Astrocyte (in vitro differentiated cells and primary cell): ENCODE measurements around the gene ZMPSTE24.

ENCODE experiments used
- EZH2 ChIP-seq: IDR thresholded peaks from 2 replicates; pipeline ENCODE4 v1.6.1; 2012; ENCODE audit warnings: mild to moderate bottlenecking, low read length, inconsistent platforms; ENCODE audit not compliant: insufficient read depth
- TF ChIP-seq, protein P1 (sequence below): IDR thresholded peaks from 2 replicates; pipeline ENCODE4 v1.5.1; 2011; ENCODE audit warnings: low read depth, mild to moderate bottlenecking, inconsistent platforms, low read length, moderate library complexity; ENCODE audit not compliant: insufficient read depth

DNA sequence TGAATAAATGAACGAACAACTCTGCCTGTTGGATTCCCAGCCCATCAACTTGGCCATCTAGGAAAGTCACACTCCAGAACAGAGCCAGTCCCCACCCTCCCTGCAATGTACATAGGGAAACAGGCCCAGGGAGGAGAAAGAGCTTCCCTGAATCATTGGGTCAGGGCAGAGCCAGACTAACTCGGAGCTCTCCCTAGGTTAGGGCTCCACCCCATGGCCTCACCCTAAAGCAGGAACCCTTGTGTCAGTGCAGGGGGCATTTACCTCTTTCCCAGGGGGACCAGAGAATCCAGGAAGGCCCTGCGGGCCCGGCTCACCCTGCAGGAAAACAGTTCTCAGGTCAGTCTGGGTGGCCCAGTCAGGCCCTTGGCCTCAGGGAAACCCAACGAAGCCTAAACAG is 47.4 kb downstream of the ZMPSTE24 start:
- TF ChIP-seq, protein P1, sequence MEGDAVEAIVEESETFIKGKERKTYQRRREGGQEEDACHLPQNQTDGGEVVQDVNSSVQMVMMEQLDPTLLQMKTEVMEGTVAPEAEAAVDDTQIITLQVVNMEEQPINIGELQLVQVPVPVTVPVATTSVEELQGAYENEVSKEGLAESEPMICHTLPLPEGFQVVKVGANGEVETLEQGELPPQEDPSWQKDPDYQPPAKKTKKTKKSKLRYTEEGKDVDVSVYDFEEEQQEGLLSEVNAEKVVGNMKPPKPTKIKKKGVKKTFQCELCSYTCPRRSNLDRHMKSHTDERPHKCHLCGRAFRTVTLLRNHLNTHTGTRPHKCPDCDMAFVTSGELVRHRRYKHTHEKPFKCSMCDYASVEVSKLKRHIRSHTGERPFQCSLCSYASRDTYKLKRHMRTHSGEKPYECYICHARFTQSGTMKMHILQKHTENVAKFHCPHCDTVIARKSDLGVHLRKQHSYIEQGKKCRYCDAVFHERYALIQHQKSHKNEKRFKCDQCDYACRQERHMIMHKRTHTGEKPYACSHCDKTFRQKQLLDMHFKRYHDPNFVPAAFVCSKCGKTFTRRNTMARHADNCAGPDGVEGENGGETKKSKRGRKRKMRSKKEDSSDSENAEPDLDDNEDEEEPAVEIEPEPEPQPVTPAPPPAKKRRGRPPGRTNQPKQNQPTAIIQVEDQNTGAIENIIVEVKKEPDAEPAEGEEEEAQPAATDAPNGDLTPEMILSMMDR: no peak
- TF ChIP-seq EZH2: no peak
